AG09309 (cell line): ENCODE results near the gene MUC22.
"Not testable (repeated sequence)": the region's sequence is repeated elsewhere in the genome, so short reads cannot be mapped to it uniquely, and the experiment has no call there.

Experiments used
- DNase-seq: peaks from one replicate; pipeline ENCODE4 v3.0.0-alpha.2; 2010; ENCODE audit warnings: low read depth
- H3K4me3 ChIP-seq: 2 replicates; pipeline ENCODE4 v1.5.1; 2011; ENCODE audit warnings: mild to moderate bottlenecking, low read depth, low read length, moderate library complexity; ENCODE audit not compliant: control insufficient read depth
- CTCF ChIP-seq: IDR thresholded peaks from 2 replicates; pipeline ENCODE4 v1.5.1; 2011; ENCODE audit warnings: mild to moderate bottlenecking, low read depth, low read length, inconsistent platforms; ENCODE audit not compliant: insufficient read depth, control insufficient read depth; ENCODE audit errors: missing control alignments

Gene MUC22

GRCh38 chr6:31005249-31006020 lies 4.8 kb upstream of the MUC22 start:
- no peak overlapping the region for H3K4me3 ChIP-seq
- no peak for DNase-seq
- no peak for TF ChIP-seq CTCF

- no peak for TF ChIP-seq CTCF
- H3K4me3 ChIP-seq, result no peak overlapping the region
- DNase-seq, result peak; percentile 45
These were observed 2.6 kb upstream of the MUC22 start for GRCh38 chr6:31007694-31008093.

GRCh38 chr6:31008165-31008564 lies 2.1 kb upstream of the MUC22 start:
- H3K4me3 ChIP-seq, result no peak overlapping the region
- DNase-seq, result no peak
- peak; percentile 6 for TF ChIP-seq CTCF

GRCh38 chr6:31009731-31010130 lies 543 bp upstream of the MUC22 start:
- TF ChIP-seq CTCF, result no peak
- no peak for DNase-seq
- H3K4me3 ChIP-seq, result no peak overlapping the region

GRCh38 chr6:31011153-31011552 lies 879 bp downstream of the MUC22 start:
- no peak overlapping the region for H3K4me3 ChIP-seq
- no peak for TF ChIP-seq CTCF
- DNase-seq, result no peak

GRCh38 chr6:31016659-31017299 lies 6.5 kb downstream of the MUC22 start:
- TF ChIP-seq CTCF, result no peak
- no peak for DNase-seq
- H3K4me3 ChIP-seq, result no peak overlapping the region

GRCh38 chr6:31017436-31017835 lies 7.2 kb downstream of the MUC22 start:
- not testable (repeated sequence) for H3K4me3 ChIP-seq

More at GRCh38 chr6:31017436-31017835, 7.2 kb downstream of the MUC22 start:
- not testable (repeated sequence) for DNase-seq
